ENCODE data around the gene IRF3. TPM values are rescaled to one million over a fixed set of nuclear protein-coding genes. Genes with fewer than 3 reads are reported as not detected.

The IRF3 gene
- total and polyA plus RNA-seq, 10 of the 15 experiments (the other 5 are each of a cell fraction or from before 2014, with no cell fraction given): 5.5 to 110 (median 63.4) TPM

DNA sequence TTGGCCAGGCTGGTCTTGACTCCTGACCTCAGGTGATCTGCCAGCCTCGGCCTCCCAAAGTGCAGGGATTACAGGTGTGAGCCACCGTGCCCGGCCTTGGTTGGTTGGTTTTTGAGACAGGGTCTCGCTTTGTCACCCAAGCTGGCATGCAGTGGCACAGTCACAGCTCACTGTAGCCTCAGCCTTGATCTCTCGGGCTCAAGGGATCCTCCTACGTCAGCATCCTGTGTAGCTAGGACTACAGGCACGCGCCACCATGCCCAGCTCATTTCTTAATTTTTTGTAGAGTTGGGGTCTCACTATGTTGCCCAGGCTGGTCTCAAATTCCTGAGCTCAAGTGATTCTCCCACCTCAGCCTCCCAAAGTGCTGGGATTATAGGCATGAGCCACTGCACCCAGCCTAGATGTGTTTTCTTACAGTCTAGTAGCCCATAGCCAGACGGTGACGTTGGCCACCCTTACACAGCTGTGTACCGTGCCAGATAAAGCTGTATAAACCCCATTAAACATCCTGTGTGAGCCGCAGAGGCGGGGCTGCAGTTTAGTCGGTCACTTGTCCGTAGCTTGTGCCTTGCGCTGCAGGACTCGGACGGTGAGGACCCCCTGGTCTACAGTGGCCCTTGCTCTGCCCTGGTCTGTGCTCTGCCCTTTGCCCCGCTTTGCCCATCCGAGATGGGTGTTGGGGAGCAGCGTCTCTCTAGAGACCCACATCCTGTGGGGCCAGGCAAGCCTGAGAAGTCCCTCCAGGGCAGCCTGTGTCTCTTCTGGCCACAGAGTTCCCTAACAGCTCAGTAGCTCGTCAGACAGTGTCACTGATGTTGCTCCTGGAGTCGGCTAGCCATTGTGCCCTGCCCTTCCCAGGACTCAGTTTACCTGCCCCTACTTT is 9.8 kb downstream of the IRF3 start:
- ChIA-PET CTCF (interaction anchor here (1.5 kb wide), 1 partner anchor 25 kb away, joined by 3 read pairs; no protein-coding TSS in a partner anchor), SMC1A (ENCODE audit: uncharacterized antibody, unreplicated experiment) (interaction anchor here (0.6 to 0.9 kb wide), 2 partner anchors 10 to 13 kb away, joined by 3 to 4 read pairs; partner anchors contain the start of genes BCL2L12 and IRF3), RAD21 (ENCODE audit: unreplicated experiment) (interaction anchor here (1.1 kb wide), 1 partner anchor 8 kb away, joined by 3 read pairs; no protein-coding TSS in a partner anchor), POLR2A (no interaction called here)
- BruUV-seq (replicated peaks): no TSS peak
- Histone ChIP-seq H3K4me3 (no peak overlapping the region), H3K36me3 (ENCODE audit: control insufficient read depth in 2 of 2, insufficient read depth in 2 of 2, low read length in 1 of 2) (peaks cover 0 to 37% of the 10 kb centered on the region in 2 experiments; a peak in 3 of 4 replicates), H3K79me2 (ENCODE audit: control insufficient read depth, insufficient read depth, low read length) (no peaks in the 10 kb centered on the region), H3K27me3 (replicated peaks in 1 of 2; ENCODE audit: control insufficient read depth in 2 of 2, insufficient read depth in 2 of 2, low read length in 1 of 2) (no peaks in the 10 kb centered on the region), H2AFZ (ENCODE audit: control insufficient read depth, low read depth, low read length) (no peak overlapping the region), H3K9ac (ENCODE audit: control insufficient read depth, insufficient read depth, low read length) (no peak overlapping the region), H4K20me1 (ENCODE audit: control insufficient read depth, insufficient read depth) (no peaks in the 10 kb centered on the region), H3K9me3 (replicated peaks; ENCODE audit: control insufficient read depth, insufficient read depth, low read length) (no peaks in the 10 kb centered on the region), H3K4me2 (ENCODE audit: control insufficient read depth, insufficient read depth) (no peak overlapping the region), H3K27ac (ENCODE audit: control insufficient read depth, insufficient read depth) (no peak overlapping the region), H3K4me1 (ENCODE audit: control insufficient read depth, insufficient read depth, low read length) (no peaks in the 10 kb centered on the region)
- ATAC-seq (no peak), DNase-seq (ENCODE audit: low read depth, low spot score) (no peak), FAIRE-seq (no peak)
- intact Hi-C loops (cut with micrococcal nuclease; ENCODE audit: unreplicated experiment): no loop called here
- no peak for TF ChIP-seq MEF2A (IDR thresholded peaks at IDR 0.05; ENCODE audit: insufficient read depth, low read depth, low read length)
- no peak for TF ChIP-seq BCL11A (IDR thresholded peaks at IDR 0.05; ENCODE audit: low read depth, low read length)
- TF ChIP-seq NFYA (IDR thresholded peaks at IDR 0.05; ENCODE audit: borderline replicate concordance, low read depth, low read length): no peak
- TF ChIP-seq, protein P1, sequence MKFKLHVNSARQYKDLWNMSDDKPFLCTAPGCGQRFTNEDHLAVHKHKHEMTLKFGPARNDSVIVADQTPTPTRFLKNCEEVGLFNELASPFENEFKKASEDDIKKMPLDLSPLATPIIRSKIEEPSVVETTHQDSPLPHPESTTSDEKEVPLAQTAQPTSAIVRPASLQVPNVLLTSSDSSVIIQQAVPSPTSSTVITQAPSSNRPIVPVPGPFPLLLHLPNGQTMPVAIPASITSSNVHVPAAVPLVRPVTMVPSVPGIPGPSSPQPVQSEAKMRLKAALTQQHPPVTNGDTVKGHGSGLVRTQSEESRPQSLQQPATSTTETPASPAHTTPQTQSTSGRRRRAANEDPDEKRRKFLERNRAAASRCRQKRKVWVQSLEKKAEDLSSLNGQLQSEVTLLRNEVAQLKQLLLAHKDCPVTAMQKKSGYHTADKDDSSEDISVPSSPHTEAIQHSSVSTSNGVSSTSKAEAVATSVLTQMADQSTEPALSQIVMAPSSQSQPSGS (IDR thresholded peaks at IDR 0.05; ENCODE audit: low read length): no peak
- no peak for TF ChIP-seq SUZ12 (IDR thresholded peaks at IDR 0.05; ENCODE audit: unreplicated experiment)
- in situ Hi-C loops (cut with MboI): no loop called here
- 87% methylated on average over 23 of the region's 23 CpGs for WGBS (ENCODE audit: insufficient coverage, insufficient replicate concordance, low lambda C conversion rate, missing lambda C conversion rate)
